AG09309 (cell line): ENCODE measurements around the gene CCDC71L.

Experiments used
- DNase-seq: peaks from one replicate; pipeline ENCODE4 v3.0.0-alpha.2; 2010; ENCODE audit warnings: low read depth
- H3K4me3 ChIP-seq: 2 replicates; pipeline ENCODE4 v1.5.1; 2011; ENCODE audit warnings: mild to moderate bottlenecking, low read depth, low read length, moderate library complexity; ENCODE audit not compliant: control insufficient read depth
- CTCF ChIP-seq: IDR thresholded peaks from 2 replicates; pipeline ENCODE4 v1.5.1; 2011; ENCODE audit warnings: mild to moderate bottlenecking, low read depth, low read length, inconsistent platforms; ENCODE audit not compliant: insufficient read depth, control insufficient read depth; ENCODE audit errors: missing control alignments

CCDC71L gene

GRCh38 chr7:106657085-106657991, 3.6 kb downstream of the CCDC71L start:
- no peak for DNase-seq
- peak overlapping the region; percentile 88; the same call in 1 of the 2 replicates for H3K4me3 ChIP-seq
- no peak for TF ChIP-seq CTCF

- TF ChIP-seq CTCF: no peak
- no peak overlapping the region for H3K4me3 ChIP-seq
- DNase-seq: no peak
Measured at GRCh38 chr7:106655703-106656498, 5.1 kb downstream of the CCDC71L start.

GRCh38 chr7:106653488-106653887, 7.5 kb downstream of the CCDC71L start:
- DNase-seq: no peak
- no peak for TF ChIP-seq CTCF
- no peak overlapping the region for H3K4me3 ChIP-seq

GRCh38 chr7:106652909-106653308, 8.0 kb downstream of the CCDC71L start:
- no peak overlapping the region for H3K4me3 ChIP-seq
- TF ChIP-seq CTCF: no peak
- no peak for DNase-seq

GRCh38 chr7:106652092-106652491, 8.9 kb downstream of the CCDC71L start:
- DNase-seq: no peak
- TF ChIP-seq CTCF: no peak

GRCh38 chr7:106646256-106646655, 14.7 kb downstream of the CCDC71L start:
- no peak for DNase-seq
- no peak for TF ChIP-seq CTCF
- H3K4me3 ChIP-seq: no peak overlapping the region

More at GRCh38 chr7:106652092-106652491, 8.9 kb downstream of the CCDC71L start:
- H3K4me3 ChIP-seq: no peak overlapping the region
